Muscle of leg (tissue), 16 donors: ENCODE data around the gene SPATA31A7. TPM values are rescaled to one million over a fixed set of nuclear protein-coding genes. Genes with fewer than 3 reads are reported as not detected.
"Not testable (repeated sequence)": the region's sequence is repeated elsewhere in the genome, so short reads cannot be mapped to it uniquely, and the experiment has no call there.

ENCODE experiments used
- DNase-seq: peaks from one replicate; pipeline ENCODE4 v3.0.0; 2013
- H3K27ac ChIP-seq: one replicate; pipeline ENCODE4 v1.5.1; 2013; ENCODE audit warnings: mild to moderate bottlenecking, low read length, control low read depth
- H3K27me3 ChIP-seq: one replicate; pipeline ENCODE4 v1.6.1; 2013; ENCODE audit warnings: low read length; ENCODE audit not compliant: control insufficient read depth, insufficient read depth
- H3K36me3 ChIP-seq: one replicate; pipeline ENCODE4 v1.6.1; 2013; ENCODE audit warnings: low read length; ENCODE audit not compliant: control insufficient read depth, insufficient read depth
- H3K4me1 ChIP-seq: one replicate; pipeline ENCODE4 v1.6.1; 2013; ENCODE audit warnings: low read length; ENCODE audit not compliant: control insufficient read depth, insufficient read depth
- H3K4me3 ChIP-seq: one replicate; pipeline ENCODE4 v1.5.1; 2013; ENCODE audit warnings: low read length, control low read depth
- H3K9me3 ChIP-seq: replicated peaks from 2 replicates; pipeline ENCODE4 v1.6.1; 2013; ENCODE audit warnings: low read depth, low read length; ENCODE audit not compliant: control insufficient read depth
- WGBS: methylation state at CpG from one replicate; pipeline ENCODE4 v1.1.5; 2013; ENCODE audit warnings: missing lambda C conversion rate; ENCODE audit not compliant: insufficient coverage; 5-methylcytosine and 5-hydroxymethylcytosine counted together
- long read RNA-seq, 11 donors: transcript quantifications; one replicate each; lab custom pipeline, GENCODE V29; 2026
- polyA plus RNA-seq, 8 donors: library from polyadenylated mRNA; unstranded; fragments of 120-200 nt; gene quantifications; one replicate each; pipeline versions ENCODE4 v1.2.1 to v1.2.3, GENCODE V29; 2013; ENCODE audit warnings: inconsistent platforms in 1 of 8, low replicate concordance in 1 of 8; ENCODE audit not compliant: insufficient read length in 8 of 8, insufficient read depth in 1 of 8
- total RNA-seq: library from RNA; stranded (reverse); fragments of 120-200 nt; gene quantifications from one replicate; pipeline ENCODE4 v1.2.4, GENCODE V29; 2013

Gene SPATA31A7
- total RNA-seq (not detected), polyA plus RNA-seq (under 1 TPM in 1 of 8 donors, not detected in 7; 0.32 TPM)
- long read RNA-seq, donor 1 = 0 reads
- long read RNA-seq, donor 2 = 0 reads
- long read RNA-seq, donor 3 = 0 reads
- long read RNA-seq, donor 4 = 0 reads
- long read RNA-seq, donor 5 = 0 reads
- long read RNA-seq, donor 6 = 0 reads
- long read RNA-seq, donor 7 = 0 reads
- long read RNA-seq, donor 8 = 0 reads
- long read RNA-seq, donor 9 = 0 reads
- long read RNA-seq, donor 10 = 0 reads
- long read RNA-seq, donor 11 = 0 reads

DNA sequence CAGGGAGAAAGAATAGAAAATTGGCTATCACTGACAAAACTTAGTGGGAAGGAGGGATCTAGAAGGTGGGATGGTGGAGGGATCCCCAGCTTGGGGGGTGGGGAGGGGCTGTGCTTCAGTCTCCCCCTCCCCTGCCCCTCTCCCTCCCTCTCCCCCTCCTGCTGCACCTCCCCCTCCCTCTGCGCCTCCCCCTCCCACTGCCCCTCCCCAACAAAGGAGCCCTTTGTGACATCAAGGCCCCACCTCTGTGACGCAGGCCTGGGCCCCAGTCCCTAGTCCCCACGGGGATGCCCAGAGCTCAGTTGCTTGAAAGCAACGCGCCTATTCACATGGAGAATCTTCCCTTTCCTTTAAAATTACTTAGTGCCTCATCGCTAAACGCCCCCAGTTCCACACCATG, at the start of gene SPATA31A7:
Gene SPATA31A7 (plus strand): TSS at position 301 of the 400 bp plus-strand sequence. CDS start 29 bp downstream, at position 330.
- not testable (repeated sequence) for H3K27ac ChIP-seq, H3K36me3 ChIP-seq, DNase-seq, H3K4me3 ChIP-seq, H3K27me3 ChIP-seq, H3K4me1 ChIP-seq, H3K9me3 ChIP-seq
- no CpG with 5 or more reads among the region's 7 CpGs for WGBS

DNA sequence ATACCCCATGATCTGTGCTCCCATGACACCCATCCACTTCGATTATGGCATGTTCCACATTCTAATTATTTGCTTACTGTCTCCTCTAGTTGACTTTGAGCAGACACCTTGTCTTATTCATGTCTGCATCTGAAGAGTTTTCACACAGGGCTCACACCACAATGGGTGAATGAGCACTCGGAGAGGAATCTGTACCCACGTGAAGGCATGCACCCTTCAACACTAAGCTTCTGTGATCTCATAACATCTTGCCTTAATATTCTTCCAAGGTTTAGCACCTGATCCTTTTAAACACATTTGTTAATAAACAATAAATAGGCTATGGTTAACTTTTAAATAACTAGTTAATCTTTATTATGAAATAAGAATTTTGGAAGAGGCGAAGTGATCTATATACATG, 36.6 kb downstream of the SPATA31A7 start:
- H3K9me3 ChIP-seq, H3K27ac ChIP-seq, DNase-seq, H3K4me3 ChIP-seq, H3K4me1 ChIP-seq, H3K27me3 ChIP-seq, H3K36me3 ChIP-seq: not testable (repeated sequence)
- WGBS = no CpG with 5 or more reads among the region's 4 CpGs
